Psoas muscle (tissue), 8 donors: ENCODE data around the gene BMP8A. TPM values are rescaled to one million over a fixed set of nuclear protein-coding genes. Genes with fewer than 3 reads are reported as not detected.
A peak's percentile ranks its signal among the peaks of the same experiment; 100 is the strongest.

ENCODE experiments used
- ATAC-seq, 4 donors: fragments of 200-7000 bp; cut with Tn5 transposase; one replicate each; pipeline ENCODE4 v1.9.1; 2020; ENCODE audit warnings: moderate library complexity in 3 of 4, mild to moderate bottlenecking in 2 of 4
- DNase-seq, 2 donors: peaks; one replicate each; pipeline ENCODE4 v3.0.0-alpha.2; 2020
- H3K27ac ChIP-seq: fragments of 200-600 bp; one replicate; pipeline ENCODE4 v1.8.0; 2022
- H3K27me3 ChIP-seq, 3 donors: fragments of 200-600 bp in 1 of 3; one replicate each; pipeline versions ENCODE4 v1.6.1 to v1.8.0; 2013 to 2022; ENCODE audit warnings: low read length in 2 of 3, mild to moderate bottlenecking in 2 of 3, moderate library complexity in 1 of 3; ENCODE audit not compliant: insufficient read depth in 3 of 3
- H3K36me3 ChIP-seq, 2 donors: fragments of 200-600 bp in 1 of 2; one replicate each; pipeline versions ENCODE4 v1.6.1 to v1.8.0; 2013 to 2022; ENCODE audit warnings: low read depth in 1 of 2, mild to moderate bottlenecking in 1 of 2, moderate library complexity in 1 of 2; ENCODE audit not compliant: insufficient read depth in 1 of 2
- H3K4me1 ChIP-seq: fragments of 200-600 bp; one replicate; pipeline ENCODE4 v1.8.0; 2022
- H3K4me3 ChIP-seq: fragments of 200-600 bp; one replicate; pipeline ENCODE4 v1.8.0; 2022; ENCODE audit warnings: mild to moderate bottlenecking
- H3K9me3 ChIP-seq: fragments of 200-600 bp; one replicate; pipeline ENCODE4 v1.8.0; 2022
- CTCF ChIP-seq: fragments of 200-600 bp; IDR thresholded peaks from one replicate; pipeline ENCODE4 v1.8.0; 2022; ENCODE audit warnings: antibody characterized with exemption
- WGBS, 3 donors: extraction: QIAGEN DNeasy Blood & Tissue Kit; methylation state at CpG; one replicate each; pipeline versions ENCODE4 v1.1.6 to v1.1.7; 2013; 5-methylcytosine and 5-hydroxymethylcytosine counted together
- intact Hi-C, 2 donors: fragments of 100-400 bp; cut with DNase I; formaldehyde crosslinking; loops; one replicate each; pipeline versions ENCODE4 v1.11.0 to v1.14.2; 2022
- polyA plus RNA-seq, 3 donors: library from polyadenylated mRNA; stranded (reverse); fragments of 200-250 nt; gene quantifications; one replicate each; pipeline ENCODE4 v1.2.3, GENCODE V29; 2013
- total RNA-seq, 4 donors: library from RNA; stranded (reverse); fragmentation: NEBNext Ultra II Directional in 2 of 4; extraction: Animal tissue kit (Norgen Biotek cat#: 25700) in 2 of 4; gene quantifications; one replicate each; pipeline versions ENCODE4 v1.2.1 to v1.2.4, GENCODE V29; 2021 to 2023
- donor health status: healthy with polysubstance abuse.
- donor health status: DM: no; HTN: no; CAD: no; lungs with moderate emphysema.
- donor health status: Bipolar disorder and iron deficiency.
- donor health status: healthy.
- donor health status: DM: yes; HTN: yes; CAD: no.
- donor health status: DM: no; HTN: no; CAD: no.
- donor health status: DM: no; HTN: no; CAD: no.
- donor health status: DM: yes; HTN: yes; CAD: no.

BMP8A gene
- total and polyA plus RNA-seq, 7 donors, result 0.04 TPM; not detected in 6

- Histone ChIP-seq H3K4me1 (no peaks in the 10 kb centered on the region), H3K4me3 (no peak overlapping the region), H3K36me3 (peaks cover 3 to 100% of the 10 kb centered on the region in 2 donors), H3K27ac (no peak overlapping the region), H3K27me3 (no peaks in the 10 kb centered on the region), H3K9me3 (no peaks in the 10 kb centered on the region)
- 80 to 93% (median 89%) methylated on average over 4 of the region's 4 CpGs for WGBS, 3 donors
- no peak for TF ChIP-seq CTCF
- intact Hi-C loops, result loop anchor here (2.0 to 10.0 kb wide), 2 partner anchors 31 to 437 kb away; no protein-coding TSS in a partner anchor
- DNase-seq (no peak), ATAC-seq (no peak)
Measured at GRCh38 chr1:39531526-39531925, 40.1 kb downstream of the BMP8A start.

- Histone ChIP-seq H3K27me3 (no peaks in the 10 kb centered on the region), H3K9me3 (no peaks in the 10 kb centered on the region), H3K36me3 (peaks cover 0 to 100% of the 10 kb centered on the region in 2 donors), H3K27ac (no peak overlapping the region), H3K4me1 (no peaks in the 10 kb centered on the region), H3K4me3 (no peak overlapping the region)
- intact Hi-C loops, result loop anchor here in 1 of 2 donors (10.0 kb wide), 1 partner anchor 439 kb away; no protein-coding TSS in a partner anchor
- ATAC-seq (no peak), DNase-seq (no peak)
- WGBS, 3 donors, result 96 to 100% (median 99%) methylated on average over 1 of the region's 1 CpG
- TF ChIP-seq CTCF, result no peak
Measured at GRCh38 chr1:39533442-39533841, 42.0 kb downstream of the BMP8A start.

- no peak overlapping the region for H3K4me3 ChIP-seq
- H3K27ac ChIP-seq, result no peak overlapping the region
- no peak for DNase-seq
- no peaks in the 10 kb centered on the region for H3K9me3 ChIP-seq
- peak in 1 of 4 donors; percentile 0 for ATAC-seq
- 90% methylated on average over 9 of the region's 9 CpGs for WGBS, 3 donors
- H3K36me3 ChIP-seq, result peaks cover 0 to 95% of the 10 kb centered on the region in 2 donors
- no peaks in the 10 kb centered on the region for H3K27me3 ChIP-seq
- peaks cover 10% of the 10 kb centered on the region for H3K4me1 ChIP-seq
- intact Hi-C loops, result loop anchor here (5.0 to 10.0 kb wide), 2 partner anchors 436 to 444 kb away; no protein-coding TSS in a partner anchor
- no peak for TF ChIP-seq CTCF
Measured at GRCh38 chr1:39538531-39539251, 47.3 kb downstream of the BMP8A start.

GRCh38 chr1:39539252-39539790 is 47.9 kb downstream of the BMP8A start:
- WGBS, 3 donors, result 5 to 7% (median 7%) methylated on average over 5 of the region's 5 CpGs
- Histone ChIP-seq H3K36me3 (peaks cover 0 to 95% of the 10 kb centered on the region in 2 donors), H3K27me3 (no peaks in the 10 kb centered on the region), H3K27ac (no peak overlapping the region), H3K4me3 (no peak overlapping the region), H3K9me3 (no peaks in the 10 kb centered on the region), H3K4me1 (peaks cover 10% of the 10 kb centered on the region)
- intact Hi-C loops, result loop anchor here (5.0 to 10.0 kb wide), 2 partner anchors 437 to 445 kb away; no protein-coding TSS in a partner anchor
- ATAC-seq (peak; percentile 79 to 86 (median 85)), DNase-seq (peak; percentile 59 to 74)
- peak; percentile 88 for TF ChIP-seq CTCF
